ENCODE results near the gene GRIK5.
A peak's percentile ranks its signal among the peaks of the same experiment; 100 is the strongest.

GRIK5 gene

DNA sequence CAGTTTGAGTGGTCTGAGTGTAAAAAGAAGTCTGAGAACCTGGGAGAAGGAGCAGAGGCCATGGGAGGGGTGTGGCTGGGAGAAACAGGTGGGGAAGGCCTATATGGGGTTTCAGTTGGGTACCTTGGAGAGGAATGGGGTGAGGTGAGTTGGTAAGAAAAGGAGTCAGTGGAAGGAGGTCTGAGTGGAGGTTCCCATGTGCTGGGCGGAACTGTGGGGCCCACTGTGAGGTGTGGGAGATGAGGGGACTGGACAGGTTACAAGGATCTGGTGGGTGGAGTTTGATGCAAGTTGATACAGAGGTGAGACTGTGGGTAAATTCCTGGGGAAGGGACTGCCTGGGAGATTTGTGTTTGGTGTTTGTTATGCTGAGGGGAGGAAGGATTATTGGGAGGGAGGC lies 8.1 kb upstream of the GRIK5 start (continued):
- TF ChIP-seq, protein P1, sequence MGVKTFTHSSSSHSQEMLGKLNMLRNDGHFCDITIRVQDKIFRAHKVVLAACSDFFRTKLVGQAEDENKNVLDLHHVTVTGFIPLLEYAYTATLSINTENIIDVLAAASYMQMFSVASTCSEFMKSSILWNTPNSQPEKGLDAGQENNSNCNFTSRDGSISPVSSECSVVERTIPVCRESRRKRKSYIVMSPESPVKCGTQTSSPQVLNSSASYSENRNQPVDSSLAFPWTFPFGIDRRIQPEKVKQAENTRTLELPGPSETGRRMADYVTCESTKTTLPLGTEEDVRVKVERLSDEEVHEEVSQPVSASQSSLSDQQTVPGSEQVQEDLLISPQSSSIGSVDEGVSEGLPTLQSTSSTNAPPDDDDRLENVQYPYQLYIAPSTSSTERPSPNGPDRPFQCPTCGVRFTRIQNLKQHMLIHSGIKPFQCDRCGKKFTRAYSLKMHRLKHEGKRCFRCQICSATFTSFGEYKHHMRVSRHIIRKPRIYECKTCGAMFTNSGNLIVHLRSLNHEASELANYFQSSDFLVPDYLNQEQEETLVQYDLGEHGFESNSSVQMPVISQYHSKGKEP (tag by site-specific recombination; IDR thresholded peaks at IDR 0.05) = no peak
- TF ChIP-seq ZNF404 (tag by site-specific recombination; IDR thresholded peaks at IDR 0.05) = 0 out of 2 replicates have a peak, but pooled peaks have one; percentile 22
- no peak for TF ChIP-seq ZNF146 (tag by site-specific recombination; IDR thresholded peaks at IDR 0.05)
- TF ChIP-seq ZNF785 (tag by site-specific recombination; IDR thresholded peaks at IDR 0.05) = no peak
- no peak for TF ChIP-seq ZNF24 (tag by site-specific recombination; IDR thresholded peaks at IDR 0.05)
- no peak for TF ChIP-seq ZNF747 (tag by site-specific recombination; IDR thresholded peaks at IDR 0.05)
- 0 out of 2 replicates have a peak, but pooled peaks have one; percentile 18 for TF ChIP-seq KLF1 (tag by site-specific recombination; IDR thresholded peaks at IDR 0.05)
- peak; percentile 29; the same call in 1 of the 2 replicates for TF ChIP-seq KLF8 (tag by site-specific recombination; IDR thresholded peaks at IDR 0.05)
- no peak; the same call in 1 of the 2 replicates for TF ChIP-seq PRDM1 (tag by site-specific recombination; IDR thresholded peaks at IDR 0.05)
- TF ChIP-seq, protein P2, sequence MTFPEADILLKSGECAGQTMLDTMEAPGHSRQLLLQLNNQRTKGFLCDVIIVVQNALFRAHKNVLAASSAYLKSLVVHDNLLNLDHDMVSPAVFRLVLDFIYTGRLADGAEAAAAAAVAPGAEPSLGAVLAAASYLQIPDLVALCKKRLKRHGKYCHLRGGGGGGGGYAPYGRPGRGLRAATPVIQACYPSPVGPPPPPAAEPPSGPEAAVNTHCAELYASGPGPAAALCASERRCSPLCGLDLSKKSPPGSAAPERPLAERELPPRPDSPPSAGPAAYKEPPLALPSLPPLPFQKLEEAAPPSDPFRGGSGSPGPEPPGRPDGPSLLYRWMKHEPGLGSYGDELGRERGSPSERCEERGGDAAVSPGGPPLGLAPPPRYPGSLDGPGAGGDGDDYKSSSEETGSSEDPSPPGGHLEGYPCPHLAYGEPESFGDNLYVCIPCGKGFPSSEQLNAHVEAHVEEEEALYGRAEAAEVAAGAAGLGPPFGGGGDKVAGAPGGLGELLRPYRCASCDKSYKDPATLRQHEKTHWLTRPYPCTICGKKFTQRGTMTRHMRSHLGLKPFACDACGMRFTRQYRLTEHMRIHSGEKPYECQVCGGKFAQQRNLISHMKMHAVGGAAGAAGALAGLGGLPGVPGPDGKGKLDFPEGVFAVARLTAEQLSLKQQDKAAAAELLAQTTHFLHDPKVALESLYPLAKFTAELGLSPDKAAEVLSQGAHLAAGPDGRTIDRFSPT (tag by site-specific recombination; IDR thresholded peaks at IDR 0.05) = no peak
- no peak for TF ChIP-seq ZNF202 (tag by site-specific recombination; IDR thresholded peaks at IDR 0.05; ENCODE audit: borderline replicate concordance)
- TF ChIP-seq ZNF394 (tag by site-specific recombination; IDR thresholded peaks at IDR 0.05; ENCODE audit: borderline replicate concordance) = no peak
- TF ChIP-seq, protein P3, sequence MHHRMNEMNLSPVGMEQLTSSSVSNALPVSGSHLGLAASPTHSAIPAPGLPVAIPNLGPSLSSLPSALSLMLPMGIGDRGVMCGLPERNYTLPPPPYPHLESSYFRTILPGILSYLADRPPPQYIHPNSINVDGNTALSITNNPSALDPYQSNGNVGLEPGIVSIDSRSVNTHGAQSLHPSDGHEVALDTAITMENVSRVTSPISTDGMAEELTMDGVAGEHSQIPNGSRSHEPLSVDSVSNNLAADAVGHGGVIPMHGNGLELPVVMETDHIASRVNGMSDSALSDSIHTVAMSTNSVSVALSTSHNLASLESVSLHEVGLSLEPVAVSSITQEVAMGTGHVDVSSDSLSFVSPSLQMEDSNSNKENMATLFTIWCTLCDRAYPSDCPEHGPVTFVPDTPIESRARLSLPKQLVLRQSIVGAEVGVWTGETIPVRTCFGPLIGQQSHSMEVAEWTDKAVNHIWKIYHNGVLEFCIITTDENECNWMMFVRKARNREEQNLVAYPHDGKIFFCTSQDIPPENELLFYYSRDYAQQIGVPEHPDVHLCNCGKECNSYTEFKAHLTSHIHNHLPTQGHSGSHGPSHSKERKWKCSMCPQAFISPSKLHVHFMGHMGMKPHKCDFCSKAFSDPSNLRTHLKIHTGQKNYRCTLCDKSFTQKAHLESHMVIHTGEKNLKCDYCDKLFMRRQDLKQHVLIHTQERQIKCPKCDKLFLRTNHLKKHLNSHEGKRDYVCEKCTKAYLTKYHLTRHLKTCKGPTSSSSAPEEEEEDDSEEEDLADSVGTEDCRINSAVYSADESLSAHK (tag by site-specific recombination; IDR thresholded peaks at IDR 0.05) = no peak
- no peak for TF ChIP-seq ZNF623 (tag by site-specific recombination; IDR thresholded peaks at IDR 0.05)
- TF ChIP-seq, protein P4, sequence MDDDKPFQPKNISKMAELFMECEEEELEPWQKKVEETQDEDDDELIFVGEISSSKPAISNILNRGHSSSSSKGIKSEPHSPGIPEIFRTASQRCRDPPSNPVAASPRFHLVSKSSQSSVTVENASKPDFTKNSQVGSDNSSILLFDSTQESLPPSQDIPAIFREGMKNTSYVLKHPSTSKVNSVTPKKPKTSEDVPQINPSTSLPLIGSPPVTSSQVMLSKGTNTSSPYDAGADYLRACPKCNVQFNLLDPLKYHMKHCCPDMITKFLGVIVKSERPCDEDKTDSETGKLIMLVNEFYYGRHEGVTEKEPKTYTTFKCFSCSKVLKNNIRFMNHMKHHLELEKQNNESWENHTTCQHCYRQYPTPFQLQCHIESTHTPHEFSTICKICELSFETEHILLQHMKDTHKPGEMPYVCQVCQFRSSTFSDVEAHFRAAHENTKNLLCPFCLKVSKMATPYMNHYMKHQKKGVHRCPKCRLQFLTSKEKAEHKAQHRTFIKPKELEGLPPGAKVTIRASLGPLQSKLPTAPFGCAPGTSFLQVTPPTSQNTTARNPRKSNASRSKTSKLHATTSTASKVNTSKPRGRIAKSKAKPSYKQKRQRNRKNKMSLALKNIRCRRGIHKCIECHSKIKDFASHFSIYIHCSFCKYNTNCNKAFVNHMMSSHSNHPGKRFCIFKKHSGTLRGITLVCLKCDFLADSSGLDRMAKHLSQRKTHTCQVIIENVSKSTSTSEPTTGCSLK (tag by site-specific recombination; IDR thresholded peaks at IDR 0.05) = no peak
- no peak for TF ChIP-seq ZNF473 (tag by site-specific recombination; IDR thresholded peaks at IDR 0.05)
- no peak for TF ChIP-seq ZNF677 (tag by site-specific recombination; IDR thresholded peaks at IDR 0.05)
- TF ChIP-seq, protein P5, sequence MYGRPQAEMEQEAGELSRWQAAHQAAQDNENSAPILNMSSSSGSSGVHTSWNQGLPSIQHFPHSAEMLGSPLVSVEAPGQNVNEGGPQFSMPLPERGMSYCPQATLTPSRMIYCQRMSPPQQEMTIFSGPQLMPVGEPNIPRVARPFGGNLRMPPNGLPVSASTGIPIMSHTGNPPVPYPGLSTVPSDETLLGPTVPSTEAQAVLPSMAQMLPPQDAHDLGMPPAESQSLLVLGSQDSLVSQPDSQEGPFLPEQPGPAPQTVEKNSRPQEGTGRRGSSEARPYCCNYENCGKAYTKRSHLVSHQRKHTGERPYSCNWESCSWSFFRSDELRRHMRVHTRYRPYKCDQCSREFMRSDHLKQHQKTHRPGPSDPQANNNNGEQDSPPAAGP (tag by site-specific recombination; IDR thresholded peaks at IDR 0.05) = no peak
- TF ChIP-seq ZFHX2 (tag by site-specific recombination; conservative IDR thresholded peaks at IDR 0.05) = peak; percentile 26; the same call in 1 of the 2 replicates
- TF ChIP-seq, protein P6, sequence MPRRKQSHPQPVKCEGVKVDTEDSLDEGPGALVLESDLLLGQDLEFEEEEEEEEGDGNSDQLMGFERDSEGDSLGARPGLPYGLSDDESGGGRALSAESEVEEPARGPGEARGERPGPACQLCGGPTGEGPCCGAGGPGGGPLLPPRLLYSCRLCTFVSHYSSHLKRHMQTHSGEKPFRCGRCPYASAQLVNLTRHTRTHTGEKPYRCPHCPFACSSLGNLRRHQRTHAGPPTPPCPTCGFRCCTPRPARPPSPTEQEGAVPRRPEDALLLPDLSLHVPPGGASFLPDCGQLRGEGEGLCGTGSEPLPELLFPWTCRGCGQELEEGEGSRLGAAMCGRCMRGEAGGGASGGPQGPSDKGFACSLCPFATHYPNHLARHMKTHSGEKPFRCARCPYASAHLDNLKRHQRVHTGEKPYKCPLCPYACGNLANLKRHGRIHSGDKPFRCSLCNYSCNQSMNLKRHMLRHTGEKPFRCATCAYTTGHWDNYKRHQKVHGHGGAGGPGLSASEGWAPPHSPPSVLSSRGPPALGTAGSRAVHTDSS (tag by site-specific recombination; IDR thresholded peaks at IDR 0.05) = no peak
- TF ChIP-seq ZSCAN16 (tag by site-specific recombination; IDR thresholded peaks at IDR 0.05) = 0 out of 2 replicates have a peak, but pooled peaks have one; percentile 1
- TF ChIP-seq, protein P7, sequence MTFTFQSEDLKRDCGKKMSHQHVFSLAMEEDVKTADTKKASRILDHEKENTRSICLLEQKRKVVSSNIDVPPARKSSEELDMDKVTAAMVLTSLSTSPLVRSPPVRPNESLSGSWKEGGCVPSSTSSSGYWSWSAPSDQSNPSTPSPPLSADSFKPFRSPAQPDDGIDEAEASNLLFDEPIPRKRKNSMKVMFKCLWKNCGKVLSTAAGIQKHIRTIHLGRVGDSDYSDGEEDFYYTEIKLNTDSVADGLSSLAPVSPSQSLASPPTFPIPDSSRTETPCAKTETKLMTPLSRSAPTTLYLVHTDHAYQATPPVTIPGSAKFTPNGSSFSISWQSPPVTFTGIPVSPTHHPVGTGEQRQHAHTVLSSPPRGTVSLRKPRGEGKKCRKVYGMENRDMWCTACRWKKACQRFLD (tag by site-specific recombination; IDR thresholded peaks at IDR 0.05) = no peak
- TF ChIP-seq ZNF426 (tag by site-specific recombination; IDR thresholded peaks at IDR 0.05) = no peak
- no peak for TF ChIP-seq ZNF777 (tag by site-specific recombination; IDR thresholded peaks at IDR 0.05; ENCODE audit: borderline replicate concordance)
- TF ChIP-seq ZNF549 (tag by site-specific recombination; IDR thresholded peaks at IDR 0.05) = no peak
- TF ChIP-seq ZNF792 (tag by site-specific recombination; IDR thresholded peaks at IDR 0.05) = no peak
